Naive thymus-derived CD4-positive, alpha-beta T cell (primary cell): ENCODE results near the gene SYT3. TPM values are rescaled to one million over a fixed set of nuclear protein-coding genes. Genes with fewer than 3 reads are reported as not detected.
"Not testable (repeated sequence)": the region's sequence is repeated elsewhere in the genome, so short reads cannot be mapped to it uniquely, and the experiment has no call there.

Source experiments
- ATAC-seq: fragments of 150-1000 bp; cut with Tn5 transposase; 2 replicates; pipeline ENCODE4 v1.10.0; 2021; ENCODE audit warnings: mild to moderate bottlenecking, moderate library complexity
- CTCF ChIA-PET: fragments of 350-600 bp; sonication (Branson Sonifier 250); formaldehyde crosslinking; loops from one replicate; lab custom pipeline; 2021; ENCODE audit warnings: antibody characterized with exemption; lab: Charles Lee
- POLR2A ChIA-PET: fragments of 350-600 bp; sonication (Branson Sonifier 250); formaldehyde crosslinking; loops from one replicate; lab custom pipeline; 2021; ENCODE audit warnings: antibody characterized with exemption, inconsistent platforms; lab: Charles Lee
- DNase-seq, 9 donors: peaks; one replicate each; pipeline versions ENCODE4 v3.0.0 to v3.0.0-alpha.2; 2020 to 2022; ENCODE audit warnings: mixed read lengths in 1 of 9
- H3K27ac ChIP-seq: one replicate; pipeline ENCODE4 v1.7.0; 2013; ENCODE audit warnings: mild to moderate bottlenecking, low read depth, low read length, moderate library complexity
- H3K27me3 ChIP-seq, 2 donors: one replicate each; pipeline ENCODE4 v1.7.0; 2013; ENCODE audit warnings: low read length in 2 of 2, mild to moderate bottlenecking in 2 of 2, moderate library complexity in 2 of 2; ENCODE audit not compliant: control insufficient read depth in 2 of 2, insufficient read depth in 2 of 2
- H3K36me3 ChIP-seq, 3 experiments: 1 replicate in 2 of 3; 2 replicates in 1 of 3; pipeline ENCODE4 v1.7.0; 2013; ENCODE audit warnings: low read length in 3 of 3, mild to moderate bottlenecking in 3 of 3, moderate library complexity in 1 of 3; ENCODE audit not compliant: insufficient read depth in 3 of 3, control insufficient read depth in 2 of 3
- H3K4me1 ChIP-seq, 2 donors: one replicate each; pipeline ENCODE4 v1.7.0; 2013; ENCODE audit warnings: low read length in 2 of 2, mild to moderate bottlenecking in 2 of 2, moderate library complexity in 1 of 2; ENCODE audit not compliant: control insufficient read depth in 2 of 2, insufficient read depth in 2 of 2
- H3K4me3 ChIP-seq: 2 replicates; pipeline ENCODE4 v1.7.0; 2013; ENCODE audit warnings: mild to moderate bottlenecking, low read length
- H3K9me3 ChIP-seq, 3 experiments: 1 replicate in 2 of 3; 2 replicates in 1 of 3; pipeline ENCODE4 v1.7.0; 2013; ENCODE audit warnings: low read length in 3 of 3; ENCODE audit not compliant: control insufficient read depth in 2 of 3
- H3K27ac Mint-ChIP-seq, 9 donors: one replicate each; pipeline ENCODE4 v1.8.0; 2020 to 2022; ENCODE audit warnings: mixed read lengths in 9 of 9, mild to moderate bottlenecking in 8 of 9, moderate library complexity in 5 of 9, inconsistent platforms in 2 of 9
- H3K27me3 Mint-ChIP-seq, 5 donors: one replicate each; pipeline ENCODE4 v1.8.0; 2021 to 2022; ENCODE audit warnings: mixed read lengths in 5 of 5, mild to moderate bottlenecking in 1 of 5
- H3K36me3 Mint-ChIP-seq, 5 donors: one replicate each; pipeline ENCODE4 v1.8.0; 2020 to 2022; ENCODE audit warnings: mixed read lengths in 5 of 5, mild to moderate bottlenecking in 3 of 5, inconsistent platforms in 1 of 5
- H3K4me1 Mint-ChIP-seq, 7 donors: one replicate each; pipeline ENCODE4 v1.8.0; 2020 to 2022; ENCODE audit warnings: mixed read lengths in 7 of 7, mild to moderate bottlenecking in 3 of 7, inconsistent platforms in 1 of 7
- H3K4me3 Mint-ChIP-seq, 10 donors: one replicate each; pipeline ENCODE4 v1.8.0; 2020 to 2022; ENCODE audit warnings: mild to moderate bottlenecking in 10 of 10, mixed read lengths in 10 of 10, moderate library complexity in 6 of 10, inconsistent platforms in 2 of 10
- H3K9me3 Mint-ChIP-seq, 11 donors: one replicate each; pipeline ENCODE4 v1.8.0; 2020 to 2022; ENCODE audit warnings: mixed read lengths in 11 of 11, mild to moderate bottlenecking in 4 of 11, inconsistent platforms in 1 of 11, moderate library complexity in 1 of 11
- intact Hi-C, 2 donors: fragments of 100-400 bp; cut with micrococcal nuclease; formaldehyde crosslinking; loops; one replicate each; pipeline ENCODE4 v1.15.1; 2023
- polyA plus RNA-seq, 2 donors: library from polyadenylated mRNA; unstranded; fragments of 300-500 nt; fragmentation: Illumina TruSeq; gene quantifications; one replicate each; pipeline ENCODE4 v1.2.3, GENCODE V29; 2021
- total RNA-seq, 6 experiments: library from RNA in 5 of 6; stranded (reverse) in 5 of 6; gene quantifications; 1 replicate in 5 of 6; 2 replicates in 1 of 6; pipeline ENCODE4 v1.2.3 and lab custom pipeline; 2021 to 2026

SYT3 gene
- total and polyA plus RNA-seq, 7 experiments from 2014 or later: 0.13 to 0.47 (median 0.15) TPM; not detected in 3

- H3K4me1 Mint-ChIP-seq, H3K36me3 Mint-ChIP-seq, ATAC-seq, H3K27me3 ChIP-seq, H3K4me3 Mint-ChIP-seq, H3K9me3 ChIP-seq, H3K9me3 Mint-ChIP-seq, intact Hi-C loops, CTCF ChIA-PET, H3K36me3 ChIP-seq, H3K4me3 ChIP-seq, H3K27ac ChIP-seq, POLR2A ChIA-PET, H3K27ac Mint-ChIP-seq, DNase-seq, H3K4me1 ChIP-seq: not testable (repeated sequence)
- H3K27me3 Mint-ChIP-seq: peaks cover 2 to 32% (median 14%) of the 10 kb centered on the region in 5 donors
Measured at GRCh38 chr19:50576769-50577168, 62.9 kb downstream of the SYT3 start.

GRCh38 chr19:50573741-50574461 lies 65.8 kb downstream of the SYT3 start:
- POLR2A ChIA-PET: no interaction called here
- ATAC-seq: no peak
- no peaks in the 10 kb centered on the region for H3K4me1 ChIP-seq
- H3K27ac Mint-ChIP-seq: no peak overlapping the region
- peaks cover 0 to 3% (median 0%) of the 10 kb centered on the region in 11 donors for H3K9me3 Mint-ChIP-seq
- no peak overlapping the region for H3K4me3 Mint-ChIP-seq
- H3K27me3 Mint-ChIP-seq: peaks cover 12 to 37% (median 29%) of the 10 kb centered on the region in 5 donors
- no peaks in the 10 kb centered on the region for H3K9me3 ChIP-seq
- H3K36me3 ChIP-seq: no peaks in the 10 kb centered on the region
- intact Hi-C loops: no loop called here
- H3K27ac ChIP-seq: no peak overlapping the region
- H3K27me3 ChIP-seq: no peaks in the 10 kb centered on the region
- DNase-seq: no peak
- H3K36me3 Mint-ChIP-seq: no peaks in the 10 kb centered on the region
- CTCF ChIA-PET: no interaction called here
- no peak overlapping the region for H3K4me3 ChIP-seq
- peaks cover 0 to 4% (median 0%) of the 10 kb centered on the region in 7 donors for H3K4me1 Mint-ChIP-seq

Other genes with a start within 250 kb of the SYT3 start
- 1 to 10 TPM in 3 of 5 experiments, under 1 TPM in 2; 0.73 to 7.5 (median 1.5) TPM for gene SPIB, start 220.9 kb downstream of the SYT3 start, total RNA-seq
- under 1 TPM; 0.19 to 0.46 TPM for gene SPIB, start 220.9 kb downstream of the SYT3 start, polyA plus RNA-seq
- under 1 TPM in 2 of 5 experiments, not detected in 3; 0.39 to 0.92 TPM for gene MYBPC2, start 207.0 kb downstream of the SYT3 start, total RNA-seq
- gene MYBPC2, start 207.0 kb downstream of the SYT3 start, polyA plus RNA-seq: not detected
- 10 to 100 TPM; 75.5 to 95.2 (median 88.1) TPM for gene EMC10, start 163.4 kb downstream of the SYT3 start, total RNA-seq
- 10 to 100 TPM in 1 of 2 donors, 1 to 10 TPM in 1; 8.7 to 11.0 TPM for gene EMC10, start 163.4 kb downstream of the SYT3 start, polyA plus RNA-seq
- gene GARIN5A, start 163.0 kb downstream of the SYT3 start, total RNA-seq: under 1 TPM in 4 of 5 experiments, not detected in 1; 0.59 to 0.93 (median 0.68) TPM
- 1 to 10 TPM in 1 of 2 donors, under 1 TPM in 1; 0.77 to 3.1 TPM for gene GARIN5A, start 163.0 kb downstream of the SYT3 start, polyA plus RNA-seq
- 10 to 100 TPM; 13.0 to 45.9 (median 22.7) TPM for gene JOSD2, start 128.7 kb downstream of the SYT3 start, total RNA-seq
- gene JOSD2, start 128.7 kb downstream of the SYT3 start, polyA plus RNA-seq: 10 to 100 TPM; 17.8 to 18.8 TPM
- gene ASPDH, start 126.0 kb downstream of the SYT3 start, total RNA-seq: not detected
- gene ASPDH, start 126.0 kb downstream of the SYT3 start, polyA plus RNA-seq: not detected
- gene LRRC4B, start 71.4 kb downstream of the SYT3 start, total RNA-seq: not detected
- gene LRRC4B, start 71.4 kb downstream of the SYT3 start, polyA plus RNA-seq: not detected
- gene C19orf81, start 9.6 kb upstream of the SYT3 start, total RNA-seq: under 1 TPM in 1 of 5 experiments, not detected in 4; 0.98 TPM
- gene C19orf81, start 9.6 kb upstream of the SYT3 start, polyA plus RNA-seq: 1 to 10 TPM in 1 of 2 donors, not detected in 1; 1.0 TPM
- gene SHANK1, start 79.9 kb upstream of the SYT3 start, total RNA-seq: under 1 TPM in 2 of 5 experiments, not detected in 3; 0.64 to 0.69 TPM
- gene SHANK1, start 79.9 kb upstream of the SYT3 start, polyA plus RNA-seq: not detected
- 1 to 10 TPM in 4 of 5 experiments, under 1 TPM in 1; 0.36 to 4.6 (median 3.1) TPM for gene CLEC11A, start 83.5 kb upstream of the SYT3 start, total RNA-seq
- 1 to 10 TPM; 2.4 to 6.4 TPM for gene CLEC11A, start 83.5 kb upstream of the SYT3 start, polyA plus RNA-seq
- not detected for gene GPR32, start 130.6 kb upstream of the SYT3 start, total RNA-seq
- gene GPR32, start 130.6 kb upstream of the SYT3 start, polyA plus RNA-seq: not detected
- gene ACP4, start 150.5 kb upstream of the SYT3 start, total RNA-seq: not detected
- not detected for gene ACP4, start 150.5 kb upstream of the SYT3 start, polyA plus RNA-seq
- gene KLK1, start 183.9 kb upstream of the SYT3 start, total RNA-seq: 1 to 10 TPM in 1 of 5 experiments, not detected in 4; 1.3 TPM
- gene KLK1, start 183.9 kb upstream of the SYT3 start, polyA plus RNA-seq: not detected
- gene KLK15, start 193.7 kb upstream of the SYT3 start, total RNA-seq: not detected
- not detected for gene KLK15, start 193.7 kb upstream of the SYT3 start, polyA plus RNA-seq
- gene KLK3, start 215.0 kb upstream of the SYT3 start, total RNA-seq: not detected
- not detected for gene KLK3, start 215.0 kb upstream of the SYT3 start, polyA plus RNA-seq
- not detected for gene KLK2, start 233.6 kb upstream of the SYT3 start, total RNA-seq
- gene KLK2, start 233.6 kb upstream of the SYT3 start, polyA plus RNA-seq: not detected